ENCODE results near the gene ITIH3.

- TF ChIP-seq TAF1 (IDR thresholded peaks at IDR 0.05; ENCODE audit: borderline replicate concordance, insufficient read depth, low read length) (no peak), SIN3A (IDR thresholded peaks at IDR 0.05; ENCODE audit: borderline replicate concordance, insufficient read depth, low read length) (no peak), REST (IDR thresholded peaks at IDR 0.05; ENCODE audit: insufficient read depth in 1 of 2, low read depth in 2 of 2, low read length in 2 of 2) (no peak), POLR2AphosphoS5 (IDR thresholded peaks at IDR 0.05; ENCODE audit: low read depth, low read length) (no peak), FOXP2 (optimal IDR thresholded peaks at IDR 0.05; ENCODE audit: borderline replicate concordance, extremely low read depth, extremely low read length, insufficient read depth) (no peak)
These were observed 19.2 kb downstream of the ITIH3 start for GRCh38 chr3:52813810-52814209.
